Measurements from ENCODE around the gene RIN3. TPM values are rescaled to one million over a fixed set of nuclear protein-coding genes. Genes with fewer than 3 reads are reported as not detected.

RIN3 gene
- total RNA-seq, 1 donor from 2014 or later: 12.7 TPM

DNA sequence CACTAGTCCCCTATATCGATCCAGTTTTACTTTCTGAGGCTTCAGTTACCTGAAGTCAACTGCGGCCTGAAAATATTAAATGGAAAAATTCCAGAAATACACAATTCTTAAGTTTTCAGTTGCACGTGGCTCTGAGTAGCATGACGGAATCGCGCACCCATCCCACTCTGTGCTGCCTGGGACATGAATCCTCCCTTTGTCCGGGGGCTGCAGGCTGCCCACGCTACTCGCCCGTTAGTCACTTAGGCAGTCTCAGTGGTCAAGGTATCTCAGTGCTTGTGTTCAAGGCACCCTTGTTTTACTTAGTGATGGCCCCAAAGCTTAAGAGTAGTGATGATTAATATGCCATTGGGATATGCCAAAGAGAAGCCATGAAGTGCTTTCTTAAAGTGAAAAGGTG, 188.2 kb downstream of the RIN3 start:
- TF ChIP-seq CTCF (conservative IDR thresholded peaks at IDR 0.05): no peak

DNA sequence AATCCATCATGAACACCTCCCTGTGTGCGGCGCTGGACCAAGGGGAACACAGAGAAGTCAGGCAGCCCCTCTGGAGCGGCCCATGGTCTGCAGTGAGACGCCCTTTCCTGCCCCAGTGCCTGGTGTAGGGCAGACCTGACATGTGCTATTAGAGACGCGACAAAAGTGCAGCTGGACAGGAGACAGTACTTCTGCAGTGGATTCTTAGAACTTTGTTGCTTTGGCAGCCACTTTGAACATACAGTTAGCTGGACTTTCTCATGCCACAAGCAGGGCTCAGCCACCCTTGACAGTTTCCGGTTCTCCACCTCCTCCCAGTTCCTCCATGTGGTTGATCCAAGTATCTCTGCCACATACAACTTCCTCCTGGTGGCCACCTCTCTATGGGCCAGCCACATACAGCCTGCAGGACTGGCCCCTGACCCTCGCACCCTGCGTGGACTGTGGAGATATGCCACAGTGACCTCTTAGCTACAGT, 188.9 kb downstream of the RIN3 start:
- peaks cover 1% of the 10 kb centered on the region for H3K27me3 Mint-ChIP-seq (ENCODE audit: low read depth)
- peaks cover 2% of the 10 kb centered on the region for H3K36me3 Mint-ChIP-seq (ENCODE audit: low read depth)
- H3K27ac Mint-ChIP-seq (ENCODE audit: unreplicated experiment): peak overlapping the region; percentile 30
- no peak overlapping the region for H3K4me3 Mint-ChIP-seq
- no peak for DNase-seq (ENCODE audit: low read depth, low spot score)
- H3K9me3 Mint-ChIP-seq: no peaks in the 10 kb centered on the region
- H3K4me1 Mint-ChIP-seq: no peaks in the 10 kb centered on the region
- no peak for TF ChIP-seq CTCF (conservative IDR thresholded peaks at IDR 0.05)

More for the DNA sequence above, 188.2 kb downstream of the RIN3 start:
- H3K27ac Mint-ChIP-seq (ENCODE audit: unreplicated experiment): no peak overlapping the region
- H3K9me3 Mint-ChIP-seq: no peaks in the 10 kb centered on the region
- H3K4me3 Mint-ChIP-seq: no peak overlapping the region
- no peak for DNase-seq (ENCODE audit: low read depth, low spot score)
- H3K4me1 Mint-ChIP-seq: no peaks in the 10 kb centered on the region
- H3K27me3 Mint-ChIP-seq (ENCODE audit: low read depth): peaks cover 5% of the 10 kb centered on the region
- H3K36me3 Mint-ChIP-seq (ENCODE audit: low read depth): peaks cover 2% of the 10 kb centered on the region

GRCh38 chr14:92703516-92703915, 189.9 kb downstream of the RIN3 start:
- no peaks in the 10 kb centered on the region for H3K27me3 Mint-ChIP-seq (ENCODE audit: low read depth)

GRCh38 chr14:92704036-92704804, 190.6 kb downstream of the RIN3 start:
- no peak overlapping the region for H3K27ac Mint-ChIP-seq (ENCODE audit: unreplicated experiment)

More at GRCh38 chr14:92703516-92703915, 189.9 kb downstream of the RIN3 start:
- no peak overlapping the region for H3K4me3 Mint-ChIP-seq
- TF ChIP-seq CTCF (conservative IDR thresholded peaks at IDR 0.05): no peak
- H3K27ac Mint-ChIP-seq (ENCODE audit: unreplicated experiment): no peak overlapping the region
- no peaks in the 10 kb centered on the region for H3K9me3 Mint-ChIP-seq
- H3K36me3 Mint-ChIP-seq (ENCODE audit: low read depth): peaks cover 2% of the 10 kb centered on the region
- no peaks in the 10 kb centered on the region for H3K4me1 Mint-ChIP-seq
- no peak for DNase-seq (ENCODE audit: low read depth, low spot score)

DNA sequence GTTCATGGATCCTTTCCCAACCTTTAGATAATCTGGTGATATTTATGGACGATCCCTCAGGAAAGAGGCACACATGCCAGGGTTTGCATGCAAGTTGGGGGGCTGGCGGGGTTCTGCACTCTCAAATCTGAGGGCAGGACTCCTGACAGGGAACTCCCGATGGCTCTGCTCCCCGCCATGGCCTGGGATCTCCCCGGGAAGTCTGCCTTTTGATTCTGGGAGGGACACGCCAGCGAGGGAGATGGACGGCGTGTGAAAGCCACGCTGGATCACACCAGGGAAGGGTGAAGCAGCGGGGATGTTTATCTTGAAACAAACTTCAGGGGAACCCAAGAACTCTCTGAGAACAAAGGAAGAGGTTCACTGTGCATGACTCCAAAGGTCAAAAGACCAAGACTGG, 191.2 kb downstream of the RIN3 start:
- no peak for TF ChIP-seq CTCF (conservative IDR thresholded peaks at IDR 0.05)
- Mint-ChIP-seq H3K27ac (ENCODE audit: unreplicated experiment) (no peak overlapping the region), H3K27me3 (ENCODE audit: low read depth) (no peaks in the 10 kb centered on the region), H3K36me3 (ENCODE audit: low read depth) (peaks cover 2% of the 10 kb centered on the region), H3K4me1 (peaks cover 5% of the 10 kb centered on the region), H3K4me3 (no peak overlapping the region), H3K9me3 (no peaks in the 10 kb centered on the region)
- no peak for DNase-seq (ENCODE audit: low read depth, low spot score)

More at GRCh38 chr14:92704036-92704804, 190.6 kb downstream of the RIN3 start:
- H3K4me3 Mint-ChIP-seq: no peak overlapping the region
- peaks cover 2% of the 10 kb centered on the region for H3K36me3 Mint-ChIP-seq (ENCODE audit: low read depth)
- no peaks in the 10 kb centered on the region for H3K9me3 Mint-ChIP-seq
- no peak for DNase-seq (ENCODE audit: low read depth, low spot score)
- no peak for TF ChIP-seq CTCF (conservative IDR thresholded peaks at IDR 0.05)
- peaks cover 5% of the 10 kb centered on the region for H3K4me1 Mint-ChIP-seq
- H3K27me3 Mint-ChIP-seq (ENCODE audit: low read depth): no peaks in the 10 kb centered on the region

Measured in neural crest cell (in vitro differentiated cells).